GM19193 (cell line): Measurements from ENCODE around the gene XRCC5.

Source experiments
- POLR2A ChIP-seq: IDR thresholded peaks from 4 replicates; pipeline ENCODE4 v1.6.1; 2011; ENCODE audit not compliant: insufficient read depth, insufficient read length; ENCODE audit errors: extremely low read depth

XRCC5 gene

DNA sequence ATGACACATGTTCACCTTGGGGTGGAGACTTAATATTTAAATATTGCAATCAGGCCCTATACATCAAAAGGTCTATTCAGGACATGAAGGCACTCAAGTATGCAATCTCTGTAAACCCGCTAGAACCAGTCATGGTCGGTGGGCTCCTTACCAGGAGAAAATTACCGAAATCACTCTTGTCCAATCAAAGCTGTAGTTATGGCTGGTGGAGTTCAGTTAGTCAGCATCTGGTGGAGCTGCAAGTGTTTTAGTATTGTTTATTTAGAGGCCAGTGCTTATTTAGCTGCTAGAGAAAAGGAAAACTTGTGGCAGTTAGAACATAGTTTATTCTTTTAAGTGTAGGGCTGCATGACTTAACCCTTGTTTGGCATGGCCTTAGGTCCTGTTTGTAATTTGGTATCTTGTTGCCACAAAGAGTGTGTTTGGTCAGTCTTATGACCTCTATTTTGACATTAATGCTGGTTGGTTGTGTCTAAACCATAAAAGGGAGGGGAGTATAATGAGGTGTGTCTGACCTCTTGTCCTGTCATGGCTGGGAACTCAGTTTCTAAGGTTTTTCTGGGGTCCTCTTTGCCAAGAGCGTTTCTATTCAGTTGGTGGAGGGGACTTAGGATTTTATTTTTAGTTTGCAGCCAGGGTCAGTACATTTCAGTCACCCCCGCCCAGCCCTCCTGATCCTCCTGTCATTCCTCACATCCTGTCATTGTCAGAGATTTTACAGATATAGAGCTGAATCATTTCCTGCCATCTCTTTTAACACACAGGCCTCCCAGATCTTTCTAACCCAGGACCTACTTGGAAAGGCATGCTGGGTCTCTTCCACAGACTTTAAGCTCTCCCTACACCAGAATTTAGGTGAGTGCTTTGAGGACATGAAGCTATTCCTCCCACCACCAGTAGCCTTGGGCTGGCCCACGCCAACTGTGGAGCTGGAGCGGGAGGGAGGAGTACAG is 108.1 kb downstream of the XRCC5 start:
- TF ChIP-seq POLR2A: no peak

DNA sequence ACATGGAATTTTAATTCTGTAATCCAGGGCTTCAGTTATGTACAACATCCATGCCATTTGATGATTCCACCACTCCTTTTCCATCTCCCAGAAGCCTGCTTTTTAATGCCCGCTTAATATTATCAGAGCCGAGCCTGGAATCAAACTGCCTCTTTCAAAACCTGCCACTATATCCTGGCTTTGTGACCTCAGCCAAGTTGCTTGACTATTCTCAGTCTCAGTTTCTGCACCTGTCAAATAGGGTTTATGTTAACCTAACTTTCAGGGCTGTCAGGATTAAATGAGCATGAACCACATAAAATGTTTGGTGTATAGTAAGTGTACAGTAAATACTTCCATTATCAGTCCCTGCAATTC is 108.7 kb downstream of the XRCC5 start:
- TF ChIP-seq POLR2A: no peak

DNA sequence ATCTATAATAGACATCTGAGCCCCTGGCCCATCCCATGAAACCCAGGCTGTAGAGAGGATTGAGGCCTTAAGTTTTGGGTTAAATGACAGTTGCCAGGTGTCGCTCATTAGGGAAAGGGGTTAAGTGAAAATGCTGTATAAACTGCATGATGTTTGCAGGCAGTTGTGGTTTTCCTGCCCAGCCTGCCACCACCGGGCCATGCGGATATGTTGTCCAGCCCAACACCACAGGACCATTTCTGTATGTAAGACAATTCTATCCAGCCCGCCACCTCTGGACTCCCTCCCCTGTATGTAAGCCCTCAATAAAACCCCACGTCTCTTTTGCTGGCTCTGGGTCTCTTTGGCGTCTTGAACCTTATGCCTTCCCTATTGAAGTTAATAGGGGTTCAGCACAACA is 110.7 kb downstream of the XRCC5 start:
- no peak for TF ChIP-seq POLR2A

DNA sequence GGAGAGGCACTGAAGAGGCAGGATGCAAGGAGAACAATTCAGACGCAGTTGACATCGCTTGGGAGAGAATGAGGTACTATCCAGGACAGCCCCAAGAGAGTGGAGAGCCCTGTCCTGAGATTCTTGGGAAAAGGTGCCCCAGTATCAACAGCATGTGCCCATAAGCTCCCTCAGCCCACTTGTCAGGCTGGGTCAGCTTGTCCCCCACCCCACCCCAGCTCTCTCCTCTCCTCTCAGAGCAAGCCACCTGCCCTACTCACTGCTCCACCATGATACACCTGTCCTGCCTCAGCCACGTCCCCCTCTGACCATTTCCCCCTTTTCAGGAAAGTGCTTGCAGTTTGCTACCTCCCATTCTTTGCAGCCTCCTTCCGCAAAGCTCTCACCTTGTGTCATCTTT is 111.8 kb downstream of the XRCC5 start:
- TF ChIP-seq POLR2A: no peak

DNA sequence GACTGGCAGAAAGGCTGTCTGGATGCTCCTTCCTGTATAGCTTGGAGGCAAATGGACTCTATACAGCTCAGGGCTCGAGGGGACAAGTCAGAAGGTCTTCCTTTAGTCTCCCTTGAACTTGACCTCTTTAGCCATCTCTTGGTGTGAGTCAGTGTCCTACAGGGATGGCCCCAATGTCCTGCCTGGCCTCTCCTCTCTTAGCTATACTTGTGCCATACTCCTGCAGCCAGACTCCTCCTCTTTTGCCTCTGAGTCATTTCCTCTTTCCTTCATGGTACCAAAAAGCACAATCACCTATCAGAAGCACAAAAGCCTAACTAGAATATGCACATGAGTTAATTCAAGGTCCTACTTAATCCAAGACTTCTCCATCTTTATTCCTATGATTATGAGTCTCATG is 112.7 kb downstream of the XRCC5 start:
- TF ChIP-seq POLR2A: no peak

DNA sequence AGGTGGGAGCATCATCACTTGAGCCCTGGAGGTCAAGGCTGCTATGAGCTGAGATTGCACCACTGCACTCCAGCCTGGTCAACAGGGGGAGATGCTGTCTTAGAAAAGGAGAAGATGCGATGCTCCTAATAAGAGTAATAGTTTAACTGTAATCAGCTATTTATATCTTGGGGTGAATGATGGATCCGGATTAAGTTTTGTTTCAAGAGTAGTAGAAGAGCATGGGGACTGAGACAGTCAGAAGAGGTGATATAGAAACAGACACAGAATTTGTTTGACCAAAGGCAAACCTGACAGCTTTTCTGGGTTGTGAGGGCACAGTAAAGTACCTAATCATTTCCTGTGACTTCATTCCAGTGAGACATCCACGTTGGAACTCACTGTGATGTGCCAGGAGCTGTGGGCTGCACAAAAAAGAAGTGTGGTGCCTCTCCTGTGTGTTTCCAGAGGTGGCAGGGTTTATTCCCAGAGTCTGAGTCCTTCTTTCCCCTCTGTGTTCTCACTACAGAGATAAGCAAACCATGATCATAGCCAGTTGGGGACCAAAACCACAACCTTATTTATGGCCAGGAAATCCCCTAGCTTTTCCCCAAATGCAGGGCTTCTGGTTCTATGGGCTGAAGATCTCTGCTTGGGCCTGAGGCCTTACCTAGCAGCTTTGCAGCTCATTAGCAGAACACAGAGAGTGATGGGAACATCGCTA is 113.7 kb downstream of the XRCC5 start:
- no peak for TF ChIP-seq POLR2A

DNA sequence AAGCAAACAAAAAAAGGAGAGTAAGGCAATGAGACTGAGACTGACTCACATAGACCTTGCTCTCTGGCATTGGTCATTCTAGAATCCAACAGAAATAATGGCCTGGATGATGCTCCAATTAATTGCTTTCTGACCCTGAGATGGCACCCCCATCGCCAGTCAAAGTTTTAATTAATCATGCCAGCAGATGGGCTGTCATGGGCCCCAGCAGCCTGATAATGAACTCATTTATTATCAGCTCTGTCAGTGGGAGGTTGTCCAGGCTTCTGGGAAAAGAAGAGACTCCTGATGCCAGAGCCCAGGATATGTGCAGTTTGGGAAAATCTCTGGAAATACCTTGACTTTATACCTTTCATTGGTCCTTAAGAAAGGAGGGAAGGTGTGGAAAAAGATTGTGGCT is 115.2 kb downstream of the XRCC5 start:
- no peak for TF ChIP-seq POLR2A

DNA sequence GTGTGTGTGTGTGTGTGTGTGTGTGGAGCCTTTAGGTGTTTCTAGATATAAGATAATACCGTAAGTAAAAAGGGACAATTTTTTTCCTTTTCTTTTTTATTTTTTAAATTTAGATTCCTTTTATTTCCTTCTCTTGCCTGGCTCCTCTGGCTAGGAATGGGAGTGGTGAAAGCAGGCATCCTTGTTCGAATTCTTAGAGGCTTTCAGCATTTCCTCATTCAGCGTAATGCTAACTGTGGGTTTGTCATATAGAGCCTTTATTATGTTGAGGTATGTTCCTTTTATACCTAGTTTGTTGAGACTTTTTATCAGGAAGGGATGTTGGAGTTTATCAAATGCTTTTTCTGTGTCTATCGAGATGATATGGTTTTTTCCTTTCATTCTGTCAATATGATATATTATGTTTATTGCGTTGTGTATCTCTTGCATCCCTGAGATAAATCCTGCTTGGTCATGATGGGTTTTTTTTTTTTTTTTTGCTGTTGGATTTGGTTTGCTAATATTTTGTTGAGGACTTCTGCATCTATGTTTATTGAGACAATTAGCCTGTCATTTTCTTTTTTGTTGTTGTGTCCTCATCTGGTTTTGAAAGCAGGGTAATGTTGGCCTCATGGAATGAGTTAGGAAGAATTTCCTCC is 120.2 kb downstream of the XRCC5 start:
- no peak for TF ChIP-seq POLR2A

DNA sequence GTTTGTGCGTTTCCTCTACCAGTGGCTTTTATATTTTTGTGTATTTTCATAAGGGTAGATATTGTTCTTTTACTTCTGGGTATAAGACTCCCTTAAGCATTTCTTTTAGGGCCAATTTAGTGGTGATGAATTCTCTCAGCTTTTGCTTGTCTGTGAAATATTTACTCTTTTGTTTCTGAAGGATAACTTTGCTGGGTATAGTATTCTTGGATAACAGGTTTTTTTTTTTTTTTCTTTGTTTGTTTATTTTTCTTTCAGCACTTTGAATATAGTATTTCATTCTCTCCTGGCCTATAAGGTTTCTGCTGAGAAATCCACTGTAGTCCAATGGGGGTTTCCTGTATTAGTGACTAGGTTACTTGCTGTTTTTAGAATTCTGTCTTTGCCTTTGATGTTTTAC is 122.7 kb downstream of the XRCC5 start:
- no peak for TF ChIP-seq POLR2A

DNA sequence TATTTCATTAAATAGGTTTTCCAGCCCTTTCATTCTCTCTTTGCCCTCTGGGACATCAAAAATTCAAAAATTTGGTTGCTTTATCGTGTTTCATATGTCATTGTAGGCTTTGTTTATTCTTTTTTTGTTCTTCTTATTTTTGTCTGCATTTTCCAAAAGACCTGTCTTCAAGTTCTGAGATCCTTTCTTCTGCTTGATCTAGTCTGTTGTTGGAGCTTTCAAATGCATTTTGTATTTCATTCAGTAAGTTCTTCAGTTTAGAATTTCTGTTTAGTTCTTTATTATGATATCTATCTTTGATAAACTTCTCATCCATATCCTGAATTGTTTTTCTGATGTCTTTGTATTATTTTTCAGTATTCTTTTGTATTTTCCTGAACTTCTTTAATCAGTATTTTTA is 123.6 kb downstream of the XRCC5 start:
- TF ChIP-seq POLR2A: no peak

DNA sequence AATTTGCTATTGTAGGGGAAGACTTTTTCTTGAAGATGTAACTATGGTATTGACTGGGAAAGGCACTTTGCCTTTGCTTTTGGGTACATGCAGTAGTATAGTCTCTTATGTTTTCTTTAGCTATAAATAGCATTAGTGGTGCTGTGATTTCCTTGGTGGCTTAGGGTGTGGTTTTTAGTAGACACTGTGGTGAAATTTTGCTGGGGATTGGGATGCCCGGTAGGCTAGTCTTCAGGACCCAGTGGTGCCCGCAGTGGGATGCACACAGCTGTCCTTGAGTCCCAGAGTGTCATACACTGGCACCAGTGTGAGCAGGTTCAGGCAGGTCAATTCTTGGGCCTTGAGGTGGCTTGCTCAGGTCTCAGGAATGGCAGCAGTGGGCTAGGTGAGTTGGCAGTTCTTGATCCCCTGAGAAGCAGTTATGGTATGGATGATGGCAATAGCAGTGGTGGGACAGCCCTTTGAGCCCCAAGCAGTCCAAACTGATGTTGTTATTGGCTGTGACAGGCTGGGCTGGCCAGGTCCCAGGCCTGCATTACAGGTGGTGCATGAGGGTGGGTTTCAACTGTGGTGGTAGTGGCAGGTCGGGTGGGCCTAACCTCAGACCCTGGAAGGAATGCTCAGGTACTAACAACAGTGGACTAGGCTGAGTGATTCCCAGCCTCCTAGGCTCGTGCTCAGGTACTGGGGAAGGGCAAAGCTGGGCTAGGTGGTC is 124.3 kb downstream of the XRCC5 start:
- TF ChIP-seq POLR2A: no peak

DNA sequence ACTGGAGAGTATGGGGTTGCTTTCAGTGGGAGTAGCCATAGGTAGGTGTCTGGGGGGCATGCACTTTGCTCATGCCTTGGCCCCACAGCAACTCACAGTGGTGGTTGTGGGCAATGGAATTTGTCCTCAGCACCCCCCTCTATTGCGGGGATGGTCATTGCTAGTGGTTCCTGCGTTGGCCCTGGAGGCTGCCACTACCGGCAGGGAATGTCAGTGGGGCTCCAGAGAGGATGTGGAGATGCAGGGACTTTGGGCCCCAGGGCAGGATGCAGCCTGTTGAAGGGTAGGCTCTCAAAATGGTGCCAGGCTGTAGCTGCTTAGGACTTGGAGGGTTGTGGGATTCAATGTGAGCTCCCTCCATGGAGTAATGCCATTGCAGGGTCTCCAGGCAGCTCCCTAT is 125.0 kb downstream of the XRCC5 start:
- no peak for TF ChIP-seq POLR2A

DNA sequence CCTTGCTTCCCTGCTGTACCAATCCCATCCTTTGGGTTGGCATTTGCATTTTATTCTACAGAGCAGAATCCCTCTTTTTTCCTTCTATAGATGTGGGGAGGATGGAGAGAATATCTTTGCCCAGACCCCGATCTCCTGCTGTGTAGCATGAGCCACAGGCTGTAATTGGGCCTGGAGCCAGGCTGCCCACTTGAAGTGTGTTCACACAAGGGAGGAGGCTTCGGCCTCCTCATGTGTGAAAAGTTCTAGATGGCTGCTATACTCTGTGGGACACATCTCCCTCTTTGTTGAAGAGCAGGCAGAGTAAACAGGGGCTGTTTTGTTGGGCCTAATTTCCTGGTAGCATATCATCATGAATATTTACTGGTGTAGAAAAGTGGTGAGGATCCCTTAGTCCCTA is 126.3 kb downstream of the XRCC5 start:
- no peak for TF ChIP-seq POLR2A

DNA sequence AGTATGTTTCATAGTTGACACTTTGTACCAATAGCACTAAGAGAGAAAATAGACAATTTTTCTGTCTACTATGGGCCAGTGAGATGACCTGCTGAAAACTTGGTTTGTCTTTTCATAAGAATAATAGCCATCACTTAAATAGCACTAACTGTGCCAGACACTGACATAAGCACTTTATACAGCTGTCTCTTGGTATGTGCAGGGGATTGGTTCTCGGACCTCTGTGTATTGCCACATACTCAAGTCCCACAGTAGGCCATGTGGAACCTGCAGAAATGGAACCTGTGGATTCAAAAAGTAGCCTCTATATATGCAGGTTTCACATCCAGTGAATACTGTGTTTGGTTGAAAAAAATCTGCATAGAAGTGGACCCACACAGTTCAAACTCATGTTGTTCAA is 126.7 kb downstream of the XRCC5 start:
- no peak for TF ChIP-seq POLR2A

DNA sequence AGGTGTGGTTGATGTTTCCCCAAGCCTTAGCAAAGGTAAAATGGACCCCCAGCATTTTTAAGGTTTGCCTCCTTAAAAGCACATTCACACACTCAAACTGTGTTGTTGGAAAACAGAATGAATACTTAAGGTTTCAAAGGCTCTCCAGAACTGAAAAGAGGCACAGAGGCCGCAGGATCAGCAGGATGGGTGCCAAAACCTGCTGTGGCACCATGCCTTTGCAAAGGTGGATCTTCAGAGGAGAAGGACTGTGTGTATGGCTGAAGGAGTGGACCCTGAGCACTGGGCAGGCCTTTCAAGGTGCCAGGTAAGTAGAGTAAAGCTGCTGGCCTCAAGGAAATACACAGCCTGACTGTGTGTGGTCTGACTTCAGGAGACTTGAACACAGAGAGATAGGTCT is 127.3 kb downstream of the XRCC5 start:
- TF ChIP-seq POLR2A: no peak
